Activated T-helper 17 cell treated with anti-CD3 and anti-CD28 coated beads, Interleukin-2, amount 50 U/mL, for 72 hours (primary cell): ENCODE data around the gene ABCA1. TPM values are rescaled to one million over a fixed set of nuclear protein-coding genes. Genes with fewer than 3 reads are reported as not detected.
"Not testable (repeated sequence)": the region's sequence is repeated elsewhere in the genome, so short reads cannot be mapped to it uniquely, and the experiment has no call there.

Experiments used
- ATAC-seq: fragments of 150-1000 bp; cut with Tn5 transposase; replicated peaks from 2 replicates; pipeline ENCODE4 v1.10.0; 2021; ENCODE audit warnings: mild to moderate bottlenecking, moderate library complexity
- H3K27ac Mint-ChIP-seq: one replicate; pipeline ENCODE4 v1.8.0; 2022; ENCODE audit warnings: mixed read lengths
- H3K27me3 Mint-ChIP-seq: one replicate; pipeline ENCODE4 v1.8.0; 2022; ENCODE audit warnings: mixed read lengths
- H3K36me3 Mint-ChIP-seq: one replicate; pipeline ENCODE4 v1.8.0; 2022; ENCODE audit warnings: low read depth, mild to moderate bottlenecking, mixed read lengths
- H3K4me1 Mint-ChIP-seq: one replicate; pipeline ENCODE4 v1.8.0; 2022; ENCODE audit warnings: mixed read lengths
- H3K4me3 Mint-ChIP-seq: one replicate; pipeline ENCODE4 v1.8.0; 2022; ENCODE audit warnings: mild to moderate bottlenecking, mixed read lengths
- H3K9me3 Mint-ChIP-seq: one replicate; pipeline ENCODE4 v1.8.0; 2022; ENCODE audit warnings: mixed read lengths
- total RNA-seq, 2 donors: library from RNA; stranded (reverse); gene quantifications; one replicate each; pipeline ENCODE4 v1.2.3, GENCODE V29; 2022

The ABCA1 gene
- total RNA-seq, 2 donors from 2014 or later: 4.3 to 5.4 TPM

DNA sequence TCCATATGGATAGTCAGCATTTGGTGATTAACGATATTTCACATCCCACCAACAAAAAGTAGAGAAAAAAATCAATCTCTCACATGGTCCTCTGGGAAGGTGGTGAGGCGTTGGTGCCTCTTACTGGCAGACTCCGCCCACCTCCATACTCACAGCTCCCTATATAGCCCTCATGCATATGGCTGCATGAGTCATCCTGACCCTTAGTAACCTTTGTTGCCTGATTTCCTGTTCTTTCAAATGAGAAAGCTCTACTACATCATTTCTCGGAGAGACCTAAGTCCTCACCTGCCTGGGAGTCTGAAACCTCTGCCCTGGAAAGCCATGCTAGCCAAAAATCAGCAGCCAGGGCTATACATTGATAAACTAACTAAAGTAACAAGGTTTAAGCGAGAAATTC lies 33.3 kb upstream of the ABCA1 start:
- ATAC-seq: peak; percentile 100
- peaks cover 10% of the 10 kb centered on the region for H3K4me1 Mint-ChIP-seq
- no peaks in the 10 kb centered on the region for H3K36me3 Mint-ChIP-seq
- H3K9me3 Mint-ChIP-seq: no peaks in the 10 kb centered on the region
- no peaks in the 10 kb centered on the region for H3K27me3 Mint-ChIP-seq
- H3K4me3 Mint-ChIP-seq: peak overlapping the region; percentile 43
- peak overlapping the region; percentile 62 for H3K27ac Mint-ChIP-seq

GRCh38 chr9:104960662-104961061 lies 32.7 kb upstream of the ABCA1 start:
- H3K9me3 Mint-ChIP-seq: no peaks in the 10 kb centered on the region
- H3K4me3 Mint-ChIP-seq: peak overlapping the region; percentile 43
- ATAC-seq: no peak
- peaks cover 10% of the 10 kb centered on the region for H3K4me1 Mint-ChIP-seq
- peak overlapping the region; percentile 62 for H3K27ac Mint-ChIP-seq
- H3K36me3 Mint-ChIP-seq: no peaks in the 10 kb centered on the region
- H3K27me3 Mint-ChIP-seq: no peaks in the 10 kb centered on the region

DNA sequence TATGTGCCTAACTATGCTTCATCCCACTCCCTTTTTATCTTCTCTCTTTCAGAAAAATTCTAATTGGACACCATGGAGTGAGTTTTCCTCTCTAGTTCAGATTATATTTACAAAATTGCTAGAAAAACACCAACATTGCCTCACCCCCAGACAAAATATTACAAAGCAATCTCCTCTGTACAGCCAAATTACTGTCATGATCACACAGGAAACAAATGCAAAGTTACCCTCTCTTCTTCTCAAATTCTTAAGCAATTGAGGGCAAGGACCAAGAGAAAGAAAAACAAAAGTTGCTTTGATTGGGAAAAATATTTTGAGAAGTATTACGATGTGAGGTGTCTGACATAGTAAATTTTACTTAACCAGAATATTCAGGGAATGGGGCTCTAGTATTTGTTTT lies 30.8 kb upstream of the ABCA1 start:
- Mint-ChIP-seq H3K4me3 (no peak overlapping the region), H3K4me1 (peaks cover 10% of the 10 kb centered on the region), H3K27me3 (no peaks in the 10 kb centered on the region), H3K9me3 (no peaks in the 10 kb centered on the region), H3K27ac (no peak overlapping the region), H3K36me3 (no peaks in the 10 kb centered on the region)
- ATAC-seq: no peak

- H3K27me3 Mint-ChIP-seq, H3K36me3 Mint-ChIP-seq, H3K9me3 Mint-ChIP-seq, H3K4me1 Mint-ChIP-seq, H3K4me3 Mint-ChIP-seq, H3K27ac Mint-ChIP-seq, ATAC-seq: not testable (repeated sequence)
These were observed 30.1 kb upstream of the ABCA1 start for GRCh38 chr9:104958006-104958405.

- no peak overlapping the region for H3K4me3 Mint-ChIP-seq
- H3K9me3 Mint-ChIP-seq: no peaks in the 10 kb centered on the region
- H3K36me3 Mint-ChIP-seq: no peaks in the 10 kb centered on the region
- H3K27me3 Mint-ChIP-seq: no peaks in the 10 kb centered on the region
- ATAC-seq: no peak
- no peaks in the 10 kb centered on the region for H3K4me1 Mint-ChIP-seq
- no peak overlapping the region for H3K27ac Mint-ChIP-seq
These were observed 23.5 kb upstream of the ABCA1 start for GRCh38 chr9:104951487-104951886.

DNA sequence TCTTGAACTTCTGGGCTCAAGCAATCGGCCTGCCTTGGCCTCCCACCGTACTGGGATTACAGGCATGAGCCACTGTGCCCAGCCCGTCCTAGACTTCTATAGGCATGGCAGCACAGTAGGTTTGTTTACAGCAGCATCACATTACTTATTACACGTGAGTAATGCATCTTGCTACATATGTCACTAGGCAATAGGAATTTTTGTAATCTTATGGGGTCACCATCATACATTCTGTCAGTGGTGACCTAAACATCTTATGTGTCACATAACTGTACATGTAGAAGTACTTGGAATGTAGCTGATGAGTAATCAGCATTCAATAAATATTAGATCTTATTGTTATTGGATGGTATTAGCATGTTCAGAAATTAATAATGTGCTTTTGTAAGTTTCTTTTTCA lies 22.9 kb upstream of the ABCA1 start:
- no peaks in the 10 kb centered on the region for H3K9me3 Mint-ChIP-seq
- no peak for ATAC-seq
- no peak overlapping the region for H3K27ac Mint-ChIP-seq
- no peak overlapping the region for H3K4me3 Mint-ChIP-seq
- no peaks in the 10 kb centered on the region for H3K27me3 Mint-ChIP-seq
- no peaks in the 10 kb centered on the region for H3K36me3 Mint-ChIP-seq
- H3K4me1 Mint-ChIP-seq: no peaks in the 10 kb centered on the region

GRCh38 chr9:104948277-104948676 lies 20.3 kb upstream of the ABCA1 start:
- no peaks in the 10 kb centered on the region for H3K36me3 Mint-ChIP-seq
- no peaks in the 10 kb centered on the region for H3K9me3 Mint-ChIP-seq
- no peak overlapping the region for H3K4me3 Mint-ChIP-seq
- no peak overlapping the region for H3K27ac Mint-ChIP-seq
- H3K4me1 Mint-ChIP-seq: no peaks in the 10 kb centered on the region
- ATAC-seq: peak; percentile 76
- H3K27me3 Mint-ChIP-seq: no peaks in the 10 kb centered on the region

DNA sequence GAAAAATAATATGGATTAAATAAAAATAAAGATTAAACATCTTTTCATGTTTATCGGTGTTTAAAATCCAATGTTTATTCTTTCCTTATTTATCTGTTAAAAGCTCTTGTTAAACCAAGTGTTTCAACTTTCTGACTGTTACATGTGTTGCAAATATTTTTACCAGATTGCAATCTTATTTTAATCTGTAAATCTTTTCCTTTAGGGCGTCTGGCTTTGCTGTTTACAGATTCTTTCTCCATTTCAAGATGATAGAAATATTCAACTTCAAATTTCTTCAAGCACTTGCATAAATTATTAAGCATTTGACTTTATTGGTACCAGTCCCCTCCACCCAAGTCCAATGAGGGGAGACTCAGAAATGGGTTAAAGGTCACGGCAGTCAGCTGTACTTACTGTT lies 16.9 kb upstream of the ABCA1 start:
- no peak for ATAC-seq
- Mint-ChIP-seq H3K36me3 (no peaks in the 10 kb centered on the region), H3K9me3 (no peaks in the 10 kb centered on the region), H3K4me3 (no peak overlapping the region), H3K27ac (no peak overlapping the region), H3K4me1 (peaks cover 8% of the 10 kb centered on the region), H3K27me3 (no peaks in the 10 kb centered on the region)

DNA sequence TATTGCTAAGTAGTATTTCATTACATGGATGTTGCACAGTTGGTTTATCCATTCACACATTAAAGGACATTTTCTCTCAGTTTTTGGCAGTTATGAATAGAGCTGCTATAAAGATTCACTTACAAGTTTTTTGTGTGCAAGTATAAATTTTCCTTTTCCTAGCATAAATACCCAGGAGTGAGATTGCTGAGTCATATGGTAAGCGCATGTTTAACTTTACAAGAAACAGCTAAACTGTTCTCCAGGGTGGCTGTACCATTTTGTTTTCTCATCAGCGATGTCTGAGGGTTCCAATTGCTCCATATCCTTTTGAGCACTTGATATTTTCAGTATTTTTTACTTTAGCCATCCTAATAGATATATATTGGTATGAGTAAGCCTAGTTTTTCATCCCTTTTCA lies 16.4 kb upstream of the ABCA1 start:
- Mint-ChIP-seq H3K4me3 (no peak overlapping the region), H3K27ac (no peak overlapping the region), H3K9me3 (no peaks in the 10 kb centered on the region), H3K36me3 (no peaks in the 10 kb centered on the region), H3K27me3 (no peaks in the 10 kb centered on the region), H3K4me1 (peaks cover 8% of the 10 kb centered on the region)
- no peak for ATAC-seq

- H3K27me3 Mint-ChIP-seq: no peaks in the 10 kb centered on the region
- peak overlapping the region; percentile 1 for H3K4me3 Mint-ChIP-seq
- H3K27ac Mint-ChIP-seq: peak overlapping the region; percentile 40
- no peaks in the 10 kb centered on the region for H3K36me3 Mint-ChIP-seq
- no peaks in the 10 kb centered on the region for H3K9me3 Mint-ChIP-seq
- peaks cover 8% of the 10 kb centered on the region for H3K4me1 Mint-ChIP-seq
- peak; percentile 81 for ATAC-seq
These were observed 13.6 kb upstream of the ABCA1 start for GRCh38 chr9:104941597-104941996.

DNA sequence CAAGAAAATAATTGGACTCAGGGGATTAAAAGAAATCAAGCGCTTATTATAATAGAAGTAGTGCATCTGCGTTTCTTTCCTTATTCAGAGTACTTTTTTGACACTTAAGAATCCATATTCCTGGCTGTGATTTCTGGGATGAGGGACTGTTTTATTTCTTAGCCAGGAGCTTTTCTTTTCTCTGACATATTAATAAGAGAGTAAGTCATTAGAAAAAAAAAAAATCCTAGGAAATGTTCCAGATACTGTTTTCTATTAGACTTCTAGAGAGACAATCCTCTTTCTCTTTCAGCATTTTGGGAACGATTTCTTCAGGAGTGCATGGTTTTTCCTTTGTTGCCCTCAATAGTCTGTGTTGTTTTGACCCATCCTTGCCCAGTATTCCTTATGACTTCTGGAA lies 8.3 kb upstream of the ABCA1 start:
- Mint-ChIP-seq H3K4me3 (no peak overlapping the region), H3K9me3 (no peaks in the 10 kb centered on the region)
- no peak for ATAC-seq

DNA sequence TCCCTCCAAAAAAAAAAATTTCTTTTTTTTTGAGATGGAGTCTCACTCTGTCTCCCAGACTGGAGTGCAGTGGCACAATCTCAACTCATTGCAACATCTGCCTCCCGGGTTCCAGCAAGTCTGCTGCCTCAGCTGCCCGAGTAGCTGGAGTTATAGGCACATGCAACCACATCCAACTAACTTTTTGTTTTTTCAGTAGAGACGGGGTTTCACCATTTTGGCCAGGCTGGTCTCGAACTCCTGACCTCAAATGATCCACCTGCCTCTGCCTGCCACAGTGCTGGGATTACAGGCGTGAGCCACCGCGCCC lies 7.5 kb upstream of the ABCA1 start:
- H3K4me3 Mint-ChIP-seq, H3K9me3 Mint-ChIP-seq, H3K27ac Mint-ChIP-seq, ATAC-seq, H3K36me3 Mint-ChIP-seq, H3K4me1 Mint-ChIP-seq, H3K27me3 Mint-ChIP-seq: not testable (repeated sequence)

More for the DNA sequence above, 8.3 kb upstream of the ABCA1 start:
- Mint-ChIP-seq H3K27me3 (no peaks in the 10 kb centered on the region), H3K4me1 (peaks cover 3% of the 10 kb centered on the region), H3K36me3 (no peaks in the 10 kb centered on the region), H3K27ac (no peak overlapping the region)

DNA sequence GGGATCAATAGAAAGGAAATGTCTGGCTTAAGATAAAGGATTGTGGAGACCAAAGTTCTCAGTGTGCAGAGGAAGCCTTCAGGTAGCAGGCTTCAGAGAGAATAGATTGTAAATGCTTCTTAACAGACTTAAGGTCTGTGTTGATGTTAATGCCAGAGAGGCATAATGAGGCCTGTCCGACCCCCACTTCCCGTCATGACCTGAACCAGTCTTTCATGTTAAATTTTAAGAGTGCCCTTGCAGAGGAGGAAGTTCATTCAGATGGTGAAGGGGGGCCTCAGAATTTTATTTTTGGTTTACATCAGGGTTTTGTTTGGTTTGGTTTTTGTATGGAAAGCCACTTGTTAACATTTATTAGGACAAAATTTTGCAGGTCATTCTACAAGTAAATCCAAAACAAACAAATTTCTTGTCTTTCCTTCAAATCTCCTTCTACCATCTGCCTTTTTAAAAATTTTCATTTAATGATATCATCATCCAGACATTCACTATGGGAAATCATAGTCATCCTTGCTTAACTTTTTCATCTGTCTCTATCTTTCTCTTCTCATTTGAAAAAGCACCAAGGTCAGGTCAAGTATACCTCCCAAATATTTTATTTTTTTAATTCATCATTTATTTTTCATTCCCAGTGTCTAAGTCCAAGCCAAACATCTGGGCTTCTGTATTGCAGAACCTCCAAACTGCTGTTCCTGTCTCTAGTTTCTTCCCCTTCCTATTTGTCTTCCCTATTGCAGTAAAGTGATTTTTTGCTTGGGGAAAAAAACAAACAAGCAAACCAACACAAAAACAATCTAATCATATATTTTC lies 6.9 kb upstream of the ABCA1 start:
- Mint-ChIP-seq H3K36me3 (no peaks in the 10 kb centered on the region), H3K27ac (no peak overlapping the region), H3K27me3 (no peaks in the 10 kb centered on the region), H3K9me3 (no peaks in the 10 kb centered on the region), H3K4me3 (no peak overlapping the region), H3K4me1 (no peaks in the 10 kb centered on the region)
- no peak for ATAC-seq

GRCh38 chr9:104933091-104933490 lies 5.1 kb upstream of the ABCA1 start:
- H3K4me3 Mint-ChIP-seq, H3K4me1 Mint-ChIP-seq: not testable (repeated sequence)

DNA sequence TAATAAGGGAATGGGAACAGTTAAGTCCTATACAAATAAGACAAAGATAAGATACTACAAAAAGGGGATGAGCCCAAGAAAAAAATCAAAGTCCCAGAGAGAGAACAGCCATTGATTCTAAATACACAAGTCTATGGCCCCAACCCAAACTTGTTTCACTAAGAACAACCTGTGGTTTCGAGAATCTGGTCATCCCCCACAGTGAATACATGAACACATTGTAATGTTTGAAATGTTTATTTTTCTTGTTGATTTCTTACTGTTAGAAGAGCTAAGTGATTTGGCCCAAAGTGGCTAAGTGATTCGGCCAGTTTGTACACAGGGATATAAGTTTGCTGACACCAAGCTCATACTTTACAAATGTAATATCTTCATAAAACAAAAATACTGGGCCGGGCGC lies 3.3 kb upstream of the ABCA1 start:
- H3K9me3 Mint-ChIP-seq: no peaks in the 10 kb centered on the region
- peaks cover 4% of the 10 kb centered on the region for H3K4me1 Mint-ChIP-seq
- no peak overlapping the region for H3K27ac Mint-ChIP-seq
- peaks cover 3% of the 10 kb centered on the region for H3K27me3 Mint-ChIP-seq
- H3K36me3 Mint-ChIP-seq: no peaks in the 10 kb centered on the region
- ATAC-seq: no peak
- H3K4me3 Mint-ChIP-seq: no peak overlapping the region

More at GRCh38 chr9:104933091-104933490, 5.1 kb upstream of the ABCA1 start:
- ATAC-seq, H3K9me3 Mint-ChIP-seq, H3K27me3 Mint-ChIP-seq, H3K27ac Mint-ChIP-seq, H3K36me3 Mint-ChIP-seq: not testable (repeated sequence)
